ENCODE data around the gene SAMD9. TPM values are rescaled to one million over a fixed set of nuclear protein-coding genes. Genes with fewer than 3 reads are reported as not detected.

Gene SAMD9
- total RNA-seq, 1 experiment from 2014 or later: not detected

DNA sequence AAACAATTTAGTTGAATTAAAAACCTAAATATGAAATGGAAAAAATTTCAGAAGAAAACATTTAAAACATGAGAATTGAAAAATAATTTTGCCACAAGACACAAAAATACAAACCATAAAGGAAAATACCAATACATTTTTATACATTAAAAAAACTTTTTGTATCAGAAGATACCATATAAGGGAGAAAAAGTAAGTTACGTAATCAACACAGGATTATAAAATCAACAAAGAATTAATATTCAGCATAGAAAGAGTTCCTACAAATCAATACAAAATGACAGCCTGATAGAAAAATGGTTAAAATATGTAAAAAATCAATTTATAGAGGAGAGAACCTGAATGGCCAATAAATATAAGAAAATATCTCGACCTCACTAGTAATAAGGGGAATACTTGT is 47.0 kb upstream of the SAMD9 start:
- H4K91ac ChIP-seq (ENCODE audit: insufficient read length, low read depth, low read length): no peak overlapping the region
- Mint-ChIP-seq H3K36me3 (ENCODE audit: insufficient read depth in 1 of 3, low read depth in 3 of 3) (no peaks in the 10 kb centered on the region), H3K27ac (no peak overlapping the region), H3K27me3 (ENCODE audit: low read depth) (peaks cover 34% of the 10 kb centered on the region), H3K4me1 (no peaks in the 10 kb centered on the region), H3K4me3 (no peak overlapping the region), H3K9me3 (no peaks in the 10 kb centered on the region)
- H3K14ac ChIP-seq (ENCODE audit: insufficient read depth, low read length): no peak overlapping the region
- no peak overlapping the region for H2BK120ac ChIP-seq (ENCODE audit: low read depth, low read length, poor library complexity, severe bottlenecking)
- H3K4me2 ChIP-seq (ENCODE audit: insufficient read depth, insufficient read length, low read length): no peak overlapping the region
- H2BK12ac ChIP-seq (ENCODE audit: insufficient read length, low read depth, low read length): no peak overlapping the region
- H3K27ac ChIP-seq (ENCODE audit: insufficient read length, low read depth, low read length): no peak overlapping the region
- no peak overlapping the region for H3K23ac ChIP-seq (ENCODE audit: insufficient read length, low read depth, low read length)
- H4K5ac ChIP-seq (ENCODE audit: insufficient read length, low read depth, low read length): no peak overlapping the region
- H3K56ac ChIP-seq (ENCODE audit: insufficient read length, low read depth, low read length): no peak overlapping the region
- no peak overlapping the region for H2BK5ac ChIP-seq (ENCODE audit: insufficient read length, low read length)
- no peak overlapping the region for H4K8ac ChIP-seq (replicated peaks; ENCODE audit: insufficient read length, low read depth, low read length)
- no peaks in the 10 kb centered on the region for H3K4me1 ChIP-seq (ENCODE audit: insufficient read depth, low read length)
- no peaks in the 10 kb centered on the region for H3K23me2 ChIP-seq (ENCODE audit: insufficient read length, low read depth, low read length, poor library complexity, severe bottlenecking)
- no peak overlapping the region for H3K4ac ChIP-seq (ENCODE audit: low read depth, low read length)
- DNase-seq: no peak
- H2AFZ ChIP-seq (ENCODE audit: low read length): no peak overlapping the region
- WGBS (ENCODE audit: extremely low coverage, insufficient read length, low lambda C conversion rate): no CpG with 5 or more reads among the region's 2 CpGs
- H2AK5ac ChIP-seq (ENCODE audit: insufficient read length, low read length): no peak overlapping the region
- TF ChIP-seq, protein P1, sequence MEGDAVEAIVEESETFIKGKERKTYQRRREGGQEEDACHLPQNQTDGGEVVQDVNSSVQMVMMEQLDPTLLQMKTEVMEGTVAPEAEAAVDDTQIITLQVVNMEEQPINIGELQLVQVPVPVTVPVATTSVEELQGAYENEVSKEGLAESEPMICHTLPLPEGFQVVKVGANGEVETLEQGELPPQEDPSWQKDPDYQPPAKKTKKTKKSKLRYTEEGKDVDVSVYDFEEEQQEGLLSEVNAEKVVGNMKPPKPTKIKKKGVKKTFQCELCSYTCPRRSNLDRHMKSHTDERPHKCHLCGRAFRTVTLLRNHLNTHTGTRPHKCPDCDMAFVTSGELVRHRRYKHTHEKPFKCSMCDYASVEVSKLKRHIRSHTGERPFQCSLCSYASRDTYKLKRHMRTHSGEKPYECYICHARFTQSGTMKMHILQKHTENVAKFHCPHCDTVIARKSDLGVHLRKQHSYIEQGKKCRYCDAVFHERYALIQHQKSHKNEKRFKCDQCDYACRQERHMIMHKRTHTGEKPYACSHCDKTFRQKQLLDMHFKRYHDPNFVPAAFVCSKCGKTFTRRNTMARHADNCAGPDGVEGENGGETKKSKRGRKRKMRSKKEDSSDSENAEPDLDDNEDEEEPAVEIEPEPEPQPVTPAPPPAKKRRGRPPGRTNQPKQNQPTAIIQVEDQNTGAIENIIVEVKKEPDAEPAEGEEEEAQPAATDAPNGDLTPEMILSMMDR (conservative IDR thresholded peaks at IDR 0.05): no peak
- no peaks in the 10 kb centered on the region for H3K79me1 ChIP-seq (ENCODE audit: insufficient read depth, low read depth, low read length, poor library complexity, severe bottlenecking)
- H2BK20ac ChIP-seq (ENCODE audit: low read depth, low read length, poor library complexity, severe bottlenecking): no peak overlapping the region
- no peak overlapping the region for H3T11ph ChIP-seq (ENCODE audit: low read length)
- H3K9ac ChIP-seq (ENCODE audit: extremely low read depth, insufficient read length, low read length): no peak overlapping the region
- H3K9me3 ChIP-seq (ENCODE audit: control insufficient read depth, low read depth, low read length): no peaks in the 10 kb centered on the region
- H3K18ac ChIP-seq (ENCODE audit: insufficient read length, low read depth, low read length): no peak overlapping the region
- H3K27me3 ChIP-seq (ENCODE audit: insufficient read depth, low read length): no peaks in the 10 kb centered on the region
- H2BK15ac ChIP-seq (ENCODE audit: low read depth, low read length): no peak overlapping the region
- no peaks in the 10 kb centered on the region for H3K79me2 ChIP-seq (ENCODE audit: insufficient read depth, low read length)
- H4K20me1 ChIP-seq (ENCODE audit: control insufficient read depth, insufficient read depth, insufficient read length): no peaks in the 10 kb centered on the region

All from H9 (cell line).